ENCODE data around the gene TRPV4.

GRCh38 chr12:109847142-109847735 is 14.0 kb upstream of the TRPV4 start:
- no peak for TF ChIP-seq POLR2AphosphoS5 (IDR thresholded peaks at IDR 0.05; ENCODE audit: control insufficient read depth, insufficient read depth, low read depth, low read length)
- TF ChIP-seq CTCF (IDR thresholded peaks at IDR 0.05 in 2 of 3, conservative IDR thresholded peaks at IDR 0.05 in 1 of 3; ENCODE audit: insufficient read depth in 2 of 3, low read depth in 1 of 3, low read length in 3 of 3), result no peak
- TF ChIP-seq TOE1 (IDR thresholded peaks at IDR 0.05; ENCODE audit: borderline replicate concordance), result no peak
- TF ChIP-seq TOE1 (CRISPR knock-in tag; IDR thresholded peaks at IDR 0.05; ENCODE audit: borderline replicate concordance, low read depth), result no peak
- TF ChIP-seq NCOA1 (IDR thresholded peaks at IDR 0.05; ENCODE audit: low read depth), result no peak
- no peak for TF ChIP-seq POLR2A (conservative IDR thresholded peaks at IDR 0.05)
- TF ChIP-seq PCBP2 (IDR thresholded peaks at IDR 0.05; ENCODE audit: low read depth, low read length, poor library complexity, severe bottlenecking), result no peak
- TF ChIP-seq FOXJ3 (CRISPR knock-in tag; IDR thresholded peaks at IDR 0.05), result no peak
